Measurements from ENCODE around the gene CDH26. TPM values are rescaled to one million over a fixed set of nuclear protein-coding genes. Genes with fewer than 3 reads are reported as not detected.

Gene CDH26
- total RNA-seq, 2 experiments from 2014 or later: 1.0 to 1.7 TPM

DNA sequence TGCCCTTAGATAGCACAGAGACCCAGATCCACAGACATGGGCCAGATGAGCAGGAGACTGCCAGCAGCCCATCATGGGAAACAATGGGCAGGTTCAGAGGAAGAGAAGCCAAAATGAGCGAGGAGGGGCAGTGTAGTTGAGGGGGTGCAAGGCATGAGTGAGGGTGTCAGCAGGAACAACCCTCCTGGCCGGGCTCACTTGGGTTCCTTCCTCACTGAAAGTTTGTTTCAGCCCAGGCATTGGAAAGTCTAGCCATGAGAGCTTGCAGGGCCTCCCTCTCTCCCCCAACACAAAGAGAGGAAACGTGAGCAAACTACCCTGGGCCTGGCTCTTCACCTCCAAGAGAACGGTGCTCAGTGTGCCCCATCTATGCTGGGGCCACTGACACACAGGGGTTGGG, 48.0 kb downstream of the CDH26 start:
- no peaks in the 10 kb centered on the region for H3K9me3 Mint-ChIP-seq
- ChIA-PET CTCF (no interaction called here), POLR2A (no interaction called here)
- H3K4me3 Mint-ChIP-seq: no peak overlapping the region
- peaks cover 10% of the 10 kb centered on the region for H3K4me1 Mint-ChIP-seq (ENCODE audit: low read depth)
- H3K27ac Mint-ChIP-seq: no peak overlapping the region
- intact Hi-C loops (cut with micrococcal nuclease): no loop called here
- DNase-seq (no peak), ATAC-seq (no peak)
- peaks cover 5% of the 10 kb centered on the region for H3K27me3 Mint-ChIP-seq
- H3K36me3 Mint-ChIP-seq (ENCODE audit: low read depth): no peaks in the 10 kb centered on the region
- no peak for TF ChIP-seq CTCF (IDR thresholded peaks at IDR 0.05)

- Mint-ChIP-seq H3K9me3 (no peaks in the 10 kb centered on the region), H3K36me3 (ENCODE audit: low read depth) (no peaks in the 10 kb centered on the region), H3K4me1 (ENCODE audit: low read depth) (peaks cover 22% of the 10 kb centered on the region), H3K27ac (no peak overlapping the region), H3K4me3 (no peak overlapping the region), H3K27me3 (peaks cover 5% of the 10 kb centered on the region)
- DNase-seq (no peak), ATAC-seq (no peak)
- ChIA-PET POLR2A (no interaction called here), CTCF (no interaction called here)
- TF ChIP-seq CTCF (IDR thresholded peaks at IDR 0.05): no peak
- intact Hi-C loops (cut with micrococcal nuclease): no loop called here
Observed at GRCh38 chr20:60007464-60007863, 49.2 kb downstream of the CDH26 start.

GRCh38 chr20:60008130-60008808, 50.0 kb downstream of the CDH26 start:
- no peak overlapping the region for H3K27ac Mint-ChIP-seq
- peaks cover 5% of the 10 kb centered on the region for H3K27me3 Mint-ChIP-seq
- no peak overlapping the region for H3K4me3 Mint-ChIP-seq
- intact Hi-C loops (cut with micrococcal nuclease): no loop called here
- CTCF ChIA-PET: interaction anchor here (1.1 kb wide), 1 partner anchor 10 kb away, joined by 3 read pairs; no protein-coding TSS in a partner anchor
- POLR2A ChIA-PET: no interaction called here
- H3K4me1 Mint-ChIP-seq (ENCODE audit: low read depth): peaks cover 26% of the 10 kb centered on the region
- ATAC-seq: peak; percentile 79
- H3K9me3 Mint-ChIP-seq: no peaks in the 10 kb centered on the region
- H3K36me3 Mint-ChIP-seq (ENCODE audit: low read depth): no peaks in the 10 kb centered on the region
- no peak for TF ChIP-seq CTCF (IDR thresholded peaks at IDR 0.05)
- DNase-seq: peak; percentile 10

GRCh38 chr20:60009318-60009717, 51.1 kb downstream of the CDH26 start:
- no peak overlapping the region for H3K27ac Mint-ChIP-seq
- intact Hi-C loops (cut with micrococcal nuclease): no loop called here
- peaks cover 5% of the 10 kb centered on the region for H3K27me3 Mint-ChIP-seq
- POLR2A ChIA-PET: no interaction called here
- CTCF ChIA-PET: interaction anchor here (1.1 kb wide), 1 partner anchor 9 kb away, joined by 3 read pairs; no protein-coding TSS in a partner anchor
- H3K36me3 Mint-ChIP-seq (ENCODE audit: low read depth): no peaks in the 10 kb centered on the region
- no peak overlapping the region for H3K4me3 Mint-ChIP-seq
- no peak for DNase-seq
- no peaks in the 10 kb centered on the region for H3K9me3 Mint-ChIP-seq
- no peak for TF ChIP-seq CTCF (IDR thresholded peaks at IDR 0.05)
- peaks cover 26% of the 10 kb centered on the region for H3K4me1 Mint-ChIP-seq (ENCODE audit: low read depth)
- ATAC-seq: no peak

- POLR2A ChIA-PET: no interaction called here
Observed at GRCh38 chr20:60009826-60010616, 51.8 kb downstream of the CDH26 start.

More at GRCh38 chr20:60009826-60010616, 51.8 kb downstream of the CDH26 start:
- Mint-ChIP-seq H3K9me3 (no peaks in the 10 kb centered on the region), H3K36me3 (ENCODE audit: low read depth) (no peaks in the 10 kb centered on the region), H3K4me3 (no peak overlapping the region), H3K27me3 (peaks cover 5% of the 10 kb centered on the region), H3K4me1 (ENCODE audit: low read depth) (peaks cover 26% of the 10 kb centered on the region), H3K27ac (no peak overlapping the region)
- CTCF ChIA-PET: no interaction called here
- TF ChIP-seq CTCF (IDR thresholded peaks at IDR 0.05): peak; percentile 25
- ATAC-seq: no peak
- intact Hi-C loops (cut with micrococcal nuclease): no loop called here
- DNase-seq: no peak

Measured in activated CD8-positive, alpha-beta T cell treated with anti-CD3 and anti-CD28 coated beads for 36 hours (primary cell).